Measurements from ENCODE around the gene MEF2C.

Gene MEF2C

DNA sequence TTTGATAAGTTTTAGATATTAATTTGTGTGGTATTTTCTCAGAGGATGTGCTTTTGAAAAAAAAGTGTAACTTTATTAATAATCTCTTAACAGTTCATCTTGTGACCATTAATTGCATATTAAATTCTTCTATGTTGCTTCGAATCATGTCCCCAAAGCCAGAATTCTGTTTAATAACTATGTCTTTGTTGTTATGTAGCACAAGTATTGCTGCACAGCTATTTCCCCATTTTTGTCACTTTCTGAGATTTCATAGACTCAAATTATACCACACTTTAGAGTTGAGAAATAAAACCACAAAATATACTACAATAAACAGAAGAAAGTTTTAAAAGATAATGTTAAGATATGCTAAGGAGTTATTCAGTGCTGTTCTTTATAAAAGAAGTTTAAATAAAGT is 2.8 kb downstream of the MEF2C start:
- Mint-ChIP-seq H3K9me3 (no peaks in the 10 kb centered on the region), H3K4me1 (peaks cover 19% of the 10 kb centered on the region), H3K4me3 (no peak overlapping the region), H3K27me3 (peaks cover 40% of the 10 kb centered on the region), H3K27ac (no peak overlapping the region)
- no peak for ATAC-seq
- no peak for DNase-seq

- Mint-ChIP-seq H3K9me3 (no peaks in the 10 kb centered on the region), H3K4me3 (no peak overlapping the region), H3K4me1 (peaks cover 19% of the 10 kb centered on the region), H3K27ac (no peak overlapping the region), H3K27me3 (peaks cover 41% of the 10 kb centered on the region)
- DNase-seq = no peak
- no peak for ATAC-seq
These were observed 3.3 kb downstream of the MEF2C start for GRCh38 chr5:88879724-88880123.

GRCh38 chr5:88878976-88879375 is 4.0 kb downstream of the MEF2C start:
- peaks cover 34% of the 10 kb centered on the region for H3K27me3 Mint-ChIP-seq
- H3K27ac Mint-ChIP-seq = no peak overlapping the region
- H3K4me1 Mint-ChIP-seq = peaks cover 13% of the 10 kb centered on the region
- H3K4me3 Mint-ChIP-seq = no peak overlapping the region
- H3K9me3 Mint-ChIP-seq = no peaks in the 10 kb centered on the region
- no peak for ATAC-seq
- no peak for DNase-seq

- Mint-ChIP-seq H3K27me3 (peaks cover 30% of the 10 kb centered on the region), H3K4me3 (no peak overlapping the region), H3K27ac (no peak overlapping the region), H3K9me3 (no peaks in the 10 kb centered on the region), H3K4me1 (peaks cover 8% of the 10 kb centered on the region)
- ATAC-seq = no peak
- DNase-seq = no peak
These were observed 5.2 kb downstream of the MEF2C start for GRCh38 chr5:88877826-88878225.

- H3K9me3 Mint-ChIP-seq = no peaks in the 10 kb centered on the region
- ATAC-seq = no peak
- H3K27ac Mint-ChIP-seq = no peak overlapping the region
- peaks cover 22% of the 10 kb centered on the region for H3K27me3 Mint-ChIP-seq
- no peak overlapping the region for H3K4me3 Mint-ChIP-seq
- DNase-seq = no peak
- H3K4me1 Mint-ChIP-seq = no peaks in the 10 kb centered on the region
These were observed 6.3 kb downstream of the MEF2C start for GRCh38 chr5:88876714-88877113.

- ATAC-seq (no peak), DNase-seq (no peak)
- Mint-ChIP-seq H3K27me3 (peaks cover 29% of the 10 kb centered on the region), H3K9me3 (no peaks in the 10 kb centered on the region), H3K4me1 (no peaks in the 10 kb centered on the region), H3K27ac (no peak overlapping the region), H3K4me3 (no peak overlapping the region)
These were observed 7.4 kb downstream of the MEF2C start for GRCh38 chr5:88875341-88876234.

DNA sequence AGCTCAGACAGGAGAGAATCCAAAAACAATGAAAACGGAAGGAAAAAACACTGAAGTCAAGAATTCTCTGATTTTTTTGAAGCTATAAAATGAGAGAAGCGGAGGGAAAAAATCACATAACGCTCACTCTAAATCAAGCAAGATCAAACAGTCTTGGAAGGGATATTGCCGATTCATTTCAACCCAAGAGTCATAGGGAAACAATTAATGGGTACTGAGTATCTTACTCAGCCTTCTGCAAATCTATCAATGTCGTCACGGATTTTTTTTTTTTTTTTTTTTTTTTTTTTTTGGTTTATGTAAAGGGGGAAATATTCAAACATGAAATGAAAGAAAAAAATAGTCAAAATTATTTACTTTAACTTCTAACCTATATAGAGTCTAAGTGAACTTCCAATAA is 9.5 kb downstream of the MEF2C start:
- Mint-ChIP-seq H3K4me3 (no peak overlapping the region), H3K4me1 (no peaks in the 10 kb centered on the region), H3K27ac (no peak overlapping the region), H3K9me3 (no peaks in the 10 kb centered on the region), H3K27me3 (peaks cover 26% of the 10 kb centered on the region)
- no peak for ATAC-seq
- no peak for DNase-seq

GRCh38 chr5:88872971-88873370 is 10.0 kb downstream of the MEF2C start:
- DNase-seq (no peak), ATAC-seq (no peak)
- Mint-ChIP-seq H3K27me3 (peaks cover 26% of the 10 kb centered on the region), H3K4me3 (no peak overlapping the region), H3K9me3 (no peaks in the 10 kb centered on the region), H3K27ac (no peak overlapping the region), H3K4me1 (no peaks in the 10 kb centered on the region)

GRCh38 chr5:88870285-88870684 is 12.7 kb downstream of the MEF2C start:
- DNase-seq (no peak), ATAC-seq (no peak)
- Mint-ChIP-seq H3K4me1 (no peaks in the 10 kb centered on the region), H3K9me3 (no peaks in the 10 kb centered on the region), H3K27ac (no peak overlapping the region), H3K27me3 (peaks cover 24% of the 10 kb centered on the region), H3K4me3 (no peak overlapping the region)

DNA sequence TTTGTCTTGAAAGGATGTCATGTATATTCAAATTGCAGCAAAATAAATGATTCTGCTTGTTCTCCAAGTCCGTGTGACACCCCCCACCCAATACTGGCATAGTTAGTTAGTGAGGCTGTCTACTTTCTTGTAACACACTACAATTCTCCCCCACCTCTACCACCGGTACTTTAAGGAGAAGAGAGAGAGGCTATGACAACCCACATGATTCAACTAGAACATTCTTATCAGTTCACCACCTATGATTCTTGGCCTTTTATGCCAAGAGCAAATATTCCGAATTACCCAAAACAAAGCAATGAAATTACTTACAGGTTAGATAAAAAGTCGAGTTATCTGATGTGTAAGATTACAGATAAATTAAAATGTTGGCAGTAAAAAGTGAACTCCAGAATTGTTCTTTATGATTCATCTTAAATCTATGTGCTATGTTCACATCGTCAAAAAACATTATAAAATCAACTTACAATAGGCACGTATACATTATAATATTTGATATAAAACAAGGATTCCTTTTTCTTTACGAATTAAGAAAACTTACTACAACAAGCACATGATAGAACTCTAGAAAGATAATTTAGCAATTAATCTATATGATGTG is 14.4 kb downstream of the MEF2C start:
- Mint-ChIP-seq H3K27ac (no peak overlapping the region), H3K4me1 (no peaks in the 10 kb centered on the region), H3K27me3 (peaks cover 19% of the 10 kb centered on the region), H3K4me3 (no peak overlapping the region), H3K9me3 (no peaks in the 10 kb centered on the region)
- DNase-seq (no peak), ATAC-seq (no peak)

DNA sequence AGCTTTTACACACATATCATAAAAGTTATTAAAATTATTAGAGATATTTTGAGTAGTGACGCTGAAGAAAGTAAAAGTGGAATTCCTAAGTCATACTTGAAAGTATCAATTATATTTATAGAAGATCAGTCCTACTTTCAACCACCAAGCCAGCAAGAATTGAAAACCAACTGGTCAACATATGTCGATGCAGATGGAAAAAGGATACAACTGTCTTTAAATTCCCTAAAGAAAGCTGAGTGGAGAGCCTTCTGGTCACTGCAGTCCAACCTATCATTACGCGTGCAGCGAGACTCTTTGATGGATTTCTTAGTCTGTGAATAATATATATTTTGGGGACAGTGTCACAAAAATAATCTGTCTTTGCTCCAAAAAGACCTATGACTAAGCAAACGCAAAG is 15.3 kb downstream of the MEF2C start:
- peaks cover 12% of the 10 kb centered on the region for H3K27me3 Mint-ChIP-seq
- H3K9me3 Mint-ChIP-seq = no peaks in the 10 kb centered on the region
- no peaks in the 10 kb centered on the region for H3K4me1 Mint-ChIP-seq
- ATAC-seq (no peak), DNase-seq (no peak)
- H3K4me3 Mint-ChIP-seq = no peak overlapping the region
- no peak overlapping the region for H3K27ac Mint-ChIP-seq

GRCh38 chr5:88863523-88863922 is 19.5 kb downstream of the MEF2C start:
- H3K27me3 Mint-ChIP-seq = no peaks in the 10 kb centered on the region
- H3K9me3 Mint-ChIP-seq = no peaks in the 10 kb centered on the region
- ATAC-seq (no peak), DNase-seq (no peak)
- no peak overlapping the region for H3K4me3 Mint-ChIP-seq
- no peak overlapping the region for H3K27ac Mint-ChIP-seq
- H3K4me1 Mint-ChIP-seq = no peaks in the 10 kb centered on the region

DNA sequence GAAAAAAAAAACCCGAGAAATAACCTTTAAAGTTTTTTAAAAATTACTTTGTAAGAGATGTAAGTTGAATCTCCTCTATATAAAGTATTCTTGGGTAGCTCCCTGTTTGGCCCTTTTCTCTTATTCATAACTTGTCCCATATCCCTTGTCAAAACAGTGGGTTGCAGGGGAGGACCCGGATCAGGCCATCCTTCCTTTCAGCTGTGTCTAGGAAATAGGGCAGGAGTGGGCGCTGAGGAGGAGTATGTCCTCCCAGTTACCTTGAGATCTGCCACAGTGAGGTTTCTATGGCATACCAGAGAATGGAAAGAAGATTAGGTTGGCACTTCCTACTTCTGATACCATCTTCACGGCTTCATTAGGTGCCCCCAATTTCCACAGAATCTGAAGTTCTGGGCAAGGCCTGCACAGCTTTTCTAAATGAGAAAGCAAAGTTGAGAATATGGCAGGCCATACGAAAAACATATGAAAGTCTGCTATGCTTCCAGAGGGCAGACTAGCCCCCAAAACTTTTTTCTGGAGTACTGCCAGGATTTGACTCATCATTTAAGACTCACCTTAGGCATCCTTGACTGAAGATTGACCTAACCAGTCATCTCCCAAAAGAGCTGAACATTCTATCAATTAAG is 20.3 kb downstream of the MEF2C start:
- Mint-ChIP-seq H3K4me3 (no peak overlapping the region), H3K9me3 (peaks cover 0 to 4% of the 10 kb centered on the region in 2 donors)
- ATAC-seq = no peak

GRCh38 chr5:88861231-88861630 is 21.8 kb downstream of the MEF2C start:
- Mint-ChIP-seq H3K27ac (no peak overlapping the region), H3K9me3 (peaks cover 9 to 13% of the 10 kb centered on the region in 2 donors), H3K4me1 (no peaks in the 10 kb centered on the region), H3K4me3 (no peak overlapping the region), H3K27me3 (no peaks in the 10 kb centered on the region)
- ATAC-seq (no peak), DNase-seq (no peak)

More for the DNA sequence above, 20.3 kb downstream of the MEF2C start:
- DNase-seq = no peak
- H3K27me3 Mint-ChIP-seq = no peaks in the 10 kb centered on the region
- no peak overlapping the region for H3K27ac Mint-ChIP-seq
- H3K4me1 Mint-ChIP-seq = no peaks in the 10 kb centered on the region

DNA sequence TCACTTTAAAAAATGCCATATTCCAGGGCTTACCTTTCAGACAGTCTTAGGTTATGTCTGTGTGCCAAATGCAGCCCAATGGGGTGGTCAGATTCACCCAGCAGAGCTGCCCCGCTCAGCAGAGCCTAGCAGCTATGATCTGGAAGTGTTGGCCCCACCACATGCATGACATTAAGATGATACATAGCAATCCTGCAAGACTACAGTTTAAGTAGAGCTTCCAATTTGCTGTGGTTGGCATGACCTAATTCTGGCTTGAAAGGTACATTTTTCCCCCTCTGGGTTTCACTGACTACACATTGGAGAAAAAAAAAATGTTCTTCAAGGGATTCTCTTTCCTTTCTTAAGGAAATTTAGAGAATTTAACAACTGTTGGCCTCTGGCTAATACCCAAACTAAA is 22.5 kb downstream of the MEF2C start:
- no peak for DNase-seq
- no peak for ATAC-seq

DNA sequence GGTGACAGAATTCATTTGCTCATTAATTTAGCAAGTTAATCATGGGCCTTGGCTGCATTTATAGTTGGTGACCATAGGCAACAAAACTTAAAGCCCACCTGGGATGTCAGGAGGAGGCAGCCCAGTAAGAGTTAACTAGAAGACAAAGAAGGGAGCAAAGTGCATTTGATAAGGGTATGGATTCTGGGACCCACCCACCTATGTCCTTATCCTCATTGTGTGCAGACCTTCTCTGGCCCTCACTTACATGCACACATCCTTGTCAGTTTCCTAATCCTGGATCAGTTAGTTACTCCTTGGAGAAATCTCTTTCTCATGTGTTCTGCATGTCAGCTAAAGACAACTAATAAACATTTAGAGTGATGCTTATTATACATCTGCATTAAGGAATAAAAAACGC is 24.6 kb downstream of the MEF2C start:
- no peak overlapping the region for H3K27ac Mint-ChIP-seq

More for the DNA sequence above, 22.5 kb downstream of the MEF2C start:
- Mint-ChIP-seq H3K9me3 (peaks cover 16 to 20% of the 10 kb centered on the region in 2 donors), H3K27ac (no peak overlapping the region), H3K27me3 (no peaks in the 10 kb centered on the region), H3K4me1 (no peaks in the 10 kb centered on the region), H3K4me3 (no peak overlapping the region)

More for the DNA sequence above, 24.6 kb downstream of the MEF2C start:
- ATAC-seq = no peak
- H3K4me3 Mint-ChIP-seq = no peak overlapping the region
- H3K27me3 Mint-ChIP-seq = peaks cover 4% of the 10 kb centered on the region
- H3K9me3 Mint-ChIP-seq = peaks cover 17 to 22% of the 10 kb centered on the region in 2 donors
- no peak for DNase-seq
- H3K4me1 Mint-ChIP-seq = no peaks in the 10 kb centered on the region
